Fibroblast of mammary gland (primary cell): Measurements from ENCODE around the gene MCU.
A peak's percentile ranks its signal among the peaks of the same experiment; 100 is the strongest.

Experiments used
- DNase-seq: peaks from one replicate; pipeline ENCODE4 v3.0.0-alpha.2; 2010; ENCODE audit warnings: low read depth
- H3K4me3 ChIP-seq: 2 replicates; pipeline ENCODE4 v1.5.1; 2011; ENCODE audit warnings: low read depth, mild to moderate bottlenecking, low read length, moderate library complexity; ENCODE audit not compliant: control insufficient read depth
- CTCF ChIP-seq: conservative IDR thresholded peaks from 2 replicates; pipeline ENCODE4 v1.5.1; 2011; ENCODE audit warnings: low read depth, low read length, inconsistent platforms; ENCODE audit not compliant: control insufficient read depth, insufficient read depth

The MCU gene

GRCh38 chr10:72654720-72655119 lies 37.2 kb upstream of the MCU start:
- no peak for DNase-seq
- no peak for TF ChIP-seq CTCF

DNA sequence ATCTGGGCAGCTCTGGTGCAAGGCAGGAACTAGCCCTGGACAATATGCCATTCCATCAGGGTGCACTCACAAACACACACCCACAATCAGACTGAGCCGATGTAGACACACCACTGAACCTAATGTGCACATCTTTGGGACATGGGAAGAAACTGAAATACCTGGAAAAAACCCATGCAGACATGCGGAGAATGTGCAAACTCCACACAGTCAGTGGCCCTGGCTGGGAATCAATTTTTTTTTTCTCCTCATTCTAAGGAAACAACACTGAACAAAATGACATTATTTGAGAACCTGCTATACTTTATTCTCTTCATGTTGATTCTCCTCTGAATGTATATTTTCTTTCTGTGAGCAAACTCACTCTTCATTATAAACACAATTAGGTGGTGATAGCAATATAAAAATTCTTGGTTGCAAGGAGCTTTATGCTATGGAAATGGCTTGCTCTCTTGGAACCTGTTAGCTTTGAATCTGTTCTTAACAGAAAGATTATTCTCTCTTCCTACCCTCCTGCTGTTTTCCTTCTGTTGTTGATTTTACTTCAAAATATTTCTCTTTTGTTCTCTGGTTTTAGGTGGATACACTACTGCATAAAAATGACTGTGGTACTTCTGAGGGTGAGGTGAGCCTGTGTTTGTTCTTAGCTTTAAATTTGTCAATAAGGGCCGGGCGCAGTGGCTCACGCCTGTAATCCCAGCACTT lies 33.1 kb upstream of the MCU start:
- DNase-seq, result no peak
- TF ChIP-seq CTCF, result no peak
- no peak overlapping the region for H3K4me3 ChIP-seq

More at GRCh38 chr10:72654720-72655119, 37.2 kb upstream of the MCU start:
- H3K4me3 ChIP-seq, result no peak overlapping the region

- H3K4me3 ChIP-seq, result no peak overlapping the region
- DNase-seq, result peak; percentile 20
- TF ChIP-seq CTCF, result no peak
These were observed 32.2 kb upstream of the MCU start for GRCh38 chr10:72659694-72660093.

DNA sequence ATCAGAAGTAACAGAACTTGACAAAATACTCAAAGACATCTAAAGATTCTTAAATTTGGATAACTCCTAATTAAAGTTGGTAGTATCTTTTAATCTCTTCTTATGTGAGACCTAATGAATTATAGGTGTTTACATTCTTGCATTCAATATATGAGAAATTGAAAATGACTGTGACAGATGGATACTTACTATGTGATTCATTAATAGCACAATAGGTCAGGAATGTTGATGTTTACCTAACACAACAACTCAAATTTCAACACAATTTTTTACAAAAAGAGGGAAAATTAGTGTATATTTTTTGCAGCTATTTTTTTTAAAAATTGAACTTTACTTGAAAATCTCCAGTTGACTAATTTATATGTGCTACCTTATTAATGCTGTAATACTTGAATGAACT lies 31.7 kb upstream of the MCU start:
- H3K4me3 ChIP-seq, result no peak overlapping the region
- TF ChIP-seq CTCF, result no peak
- DNase-seq, result no peak

DNA sequence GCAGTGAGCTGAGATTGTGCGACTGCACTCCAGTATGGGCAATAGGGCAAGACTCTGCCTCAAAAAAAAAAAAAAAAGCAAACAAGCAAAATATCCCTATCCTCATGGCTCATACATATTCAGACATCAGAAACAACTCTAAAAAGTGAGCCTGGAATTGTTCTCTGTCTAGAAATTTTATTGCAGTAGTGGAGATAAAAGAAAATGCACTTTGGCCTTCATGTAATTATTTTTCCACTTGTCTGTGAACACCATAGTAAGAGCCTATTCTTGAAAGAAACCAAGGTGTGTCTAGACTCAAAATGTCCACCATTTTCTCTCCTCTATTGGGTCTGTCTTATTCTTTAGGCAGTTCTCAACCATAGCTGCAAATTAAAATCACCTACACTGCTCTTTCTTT lies 30.5 kb upstream of the MCU start:
- TF ChIP-seq CTCF, result no peak
- DNase-seq, result no peak
- H3K4me3 ChIP-seq, result no peak overlapping the region

GRCh38 chr10:72663971-72664370 lies 28.0 kb upstream of the MCU start:
- DNase-seq, result no peak
- TF ChIP-seq CTCF, result no peak
- H3K4me3 ChIP-seq, result no peak overlapping the region

DNA sequence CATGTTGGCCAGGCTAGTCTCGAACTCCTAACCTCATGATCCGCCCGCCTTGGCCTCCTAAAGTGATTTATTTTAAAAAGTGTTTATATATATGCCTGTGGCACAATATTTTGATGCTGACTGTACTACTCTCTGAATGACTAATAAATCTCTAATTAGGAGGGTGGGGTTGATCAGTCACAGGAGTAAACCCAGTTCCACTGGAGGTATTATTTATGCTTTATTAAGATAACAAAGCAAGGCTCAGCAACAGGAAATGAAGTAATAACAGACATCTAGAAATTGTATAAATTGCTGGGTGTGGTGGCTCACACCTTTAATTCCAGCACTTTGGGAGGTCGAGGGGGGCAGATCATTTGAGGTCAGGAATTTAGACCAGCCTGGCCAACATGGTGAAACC lies 26.0 kb upstream of the MCU start:
- DNase-seq, result peak; percentile 71
- H3K4me3 ChIP-seq, result no peak overlapping the region
- TF ChIP-seq CTCF, result no peak
